GM13977 (cell line): Measurements from ENCODE around the gene PDGFA.

Source experiments
- DNase-seq: peaks from one replicate; pipeline ENCODE4 v3.0.0; 2012; ENCODE audit warnings: low spot score
- CTCF ChIP-seq: IDR thresholded peaks from 2 replicates; pipeline ENCODE4 v1.5.1; 2012; ENCODE audit warnings: mild to moderate bottlenecking, control low read depth; ENCODE audit not compliant: insufficient read depth; ENCODE audit errors: extremely low read depth, missing control alignments
- in situ Hi-C: fragments of 300-500 bp; cut with MboI; formaldehyde crosslinking; loops from one replicate; pipeline ENCODE4 v1.12.0; 2022; ENCODE audit warnings: low sequenced_read_pairs, low pct_unique_long_range_greater_than_20kb, mixed read lengths, inconsistent platforms; ENCODE audit not compliant: unreplicated experiment

Gene PDGFA

GRCh38 chr7:507623-508300, 11.9 kb downstream of the PDGFA start:
- in situ Hi-C loops: no loop called here
- TF ChIP-seq CTCF: no peak
- no peak for DNase-seq

- in situ Hi-C loops: no loop called here
- DNase-seq: no peak
- no peak for TF ChIP-seq CTCF
Observed at GRCh38 chr7:506921-507622, 12.6 kb downstream of the PDGFA start.

- no peak for TF ChIP-seq CTCF
- DNase-seq: no peak
- in situ Hi-C loops: no loop called here
Observed at GRCh38 chr7:506391-506831, 13.2 kb downstream of the PDGFA start.

GRCh38 chr7:505171-505570, 14.5 kb downstream of the PDGFA start:
- no peak for TF ChIP-seq CTCF
- in situ Hi-C loops: no loop called here
- DNase-seq: no peak

GRCh38 chr7:504221-505111, 15.2 kb downstream of the PDGFA start:
- no peak for TF ChIP-seq CTCF
- DNase-seq: no peak
- in situ Hi-C loops: no loop called here

- no peak for DNase-seq
- in situ Hi-C loops: no loop called here
- no peak for TF ChIP-seq CTCF
Observed at GRCh38 chr7:503575-504111, 16.0 kb downstream of the PDGFA start.
